DMS 273 (cell line): ENCODE data around the gene SMOC1.

ENCODE experiments used
- DNase-seq: peaks from one replicate; lab custom pipeline; 2025; ENCODE audit not compliant: unreplicated experiment; lab: John Stamatoyannopoulos, UW

The SMOC1 gene

DNA sequence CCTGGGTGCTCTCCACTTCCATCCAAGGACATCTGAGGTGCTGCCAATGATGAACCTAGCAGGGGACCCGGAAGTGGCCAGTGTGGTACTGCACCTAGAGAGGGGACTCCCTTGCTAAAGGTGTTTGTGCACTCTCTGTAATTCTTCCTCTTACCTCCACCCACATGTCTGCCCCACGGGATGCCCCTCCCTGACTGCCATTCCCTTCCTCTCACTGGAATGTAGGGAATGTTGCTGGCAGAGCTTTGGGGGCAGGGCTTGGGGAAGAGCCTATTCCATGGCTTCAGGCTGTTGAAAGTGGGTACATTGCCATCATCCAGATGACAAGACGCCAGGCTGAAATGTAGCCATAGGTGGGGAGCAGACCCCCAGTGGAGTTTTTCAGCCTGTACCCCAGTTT is 153.2 kb downstream of the SMOC1 start:
- DNase-seq: no peak

DNA sequence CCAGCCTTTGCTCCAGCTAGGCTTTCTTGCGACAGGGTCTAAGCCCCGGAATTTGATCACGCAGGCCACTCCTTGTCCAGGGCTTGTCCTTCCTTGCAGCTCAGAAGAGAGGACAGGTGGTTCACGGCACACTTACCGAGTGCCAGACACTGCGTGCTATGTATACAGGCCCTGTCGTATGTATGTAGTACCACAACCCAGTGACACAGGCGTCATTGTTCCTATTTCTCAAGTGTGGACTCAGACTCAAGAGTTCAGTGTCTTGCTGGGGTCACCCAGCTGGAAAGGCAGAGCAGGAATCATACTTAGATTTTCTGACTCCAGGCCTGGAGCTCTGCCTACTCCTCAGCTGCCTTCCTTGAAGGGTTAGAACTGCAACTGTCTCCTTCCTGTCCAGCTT is 153.9 kb downstream of the SMOC1 start:
- DNase-seq: no peak

DNA sequence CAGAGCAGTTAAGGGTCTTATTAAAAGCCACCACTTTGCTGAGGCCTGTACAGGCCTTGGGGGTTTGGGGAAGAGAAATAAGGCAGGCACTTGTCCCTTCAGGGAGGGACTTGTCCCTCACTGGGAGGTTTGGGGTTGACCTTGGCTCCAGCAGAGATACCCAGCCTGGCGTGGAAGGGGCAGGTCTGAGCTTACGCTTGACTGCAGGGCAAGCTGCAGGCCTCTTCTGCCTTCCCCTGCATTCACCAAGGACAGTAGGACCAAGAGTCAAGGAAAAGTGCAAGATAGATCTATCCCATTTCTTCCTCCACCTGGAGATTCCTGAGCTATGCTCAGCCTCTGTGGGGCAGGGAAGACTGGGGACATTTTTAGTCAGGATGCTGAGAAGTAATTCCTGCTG is 154.3 kb downstream of the SMOC1 start:
- DNase-seq: no peak

DNA sequence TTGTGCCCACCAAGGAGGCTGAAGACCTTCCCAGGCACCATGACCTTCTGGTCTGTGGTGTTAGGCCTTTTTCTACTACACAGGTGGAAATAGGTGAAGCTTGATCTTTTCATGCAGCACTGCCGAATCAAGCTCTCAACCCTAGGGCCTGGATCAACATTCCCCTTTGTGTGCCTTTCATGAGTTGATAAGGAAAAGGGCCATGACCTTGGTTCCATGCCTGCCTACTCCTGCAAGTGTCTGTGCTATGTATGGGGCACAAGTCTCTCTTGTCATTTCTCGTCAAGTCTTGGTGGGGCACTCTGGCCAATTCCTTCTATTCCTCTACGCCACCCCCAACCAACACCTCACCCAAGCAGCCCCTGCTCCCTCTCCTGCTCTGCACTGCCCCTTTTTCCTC is 155.0 kb downstream of the SMOC1 start:
- no peak for DNase-seq

DNA sequence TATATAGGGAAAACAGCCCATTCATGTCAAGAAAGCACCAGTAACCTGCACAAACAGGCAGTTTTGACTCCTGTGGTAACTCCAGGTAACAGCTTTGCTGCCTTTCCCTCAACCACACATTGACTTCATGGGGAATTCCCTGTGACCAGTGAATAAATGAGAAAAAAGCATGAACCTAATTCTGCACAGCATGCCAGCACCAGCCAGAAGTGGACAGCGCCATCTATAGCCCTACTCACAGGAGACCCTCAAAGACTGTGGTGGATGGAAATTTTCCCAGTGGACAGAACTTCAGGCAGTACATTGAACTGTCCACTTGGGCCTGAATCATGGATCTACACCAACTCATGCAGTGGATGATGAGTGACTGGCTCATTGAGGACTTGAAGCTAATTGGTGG is 157.4 kb downstream of the SMOC1 start:
- DNase-seq: peak; percentile 24

GRCh38 chr14:70043001-70043400 is 163.8 kb downstream of the SMOC1 start:
- no peak for DNase-seq

DNA sequence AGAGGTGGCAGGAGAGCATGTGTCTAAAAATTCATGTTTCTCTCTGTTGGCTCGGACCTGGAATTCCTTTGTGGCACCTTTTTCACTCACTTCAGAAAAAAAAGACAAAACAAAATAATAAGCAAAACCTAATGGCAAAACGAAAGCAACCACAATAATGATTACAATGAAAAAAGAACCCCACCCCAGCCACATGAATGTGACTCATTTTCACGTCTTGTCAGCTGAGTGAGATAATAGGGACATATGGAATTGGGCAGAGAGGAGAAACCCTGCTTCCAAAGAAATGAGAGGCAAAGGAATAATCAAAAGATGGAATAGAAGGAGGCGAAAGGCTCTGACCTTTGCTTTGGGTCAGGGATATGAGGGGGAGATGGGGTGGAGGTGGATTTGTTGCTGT is 166.1 kb downstream of the SMOC1 start:
- DNase-seq: no peak

DNA sequence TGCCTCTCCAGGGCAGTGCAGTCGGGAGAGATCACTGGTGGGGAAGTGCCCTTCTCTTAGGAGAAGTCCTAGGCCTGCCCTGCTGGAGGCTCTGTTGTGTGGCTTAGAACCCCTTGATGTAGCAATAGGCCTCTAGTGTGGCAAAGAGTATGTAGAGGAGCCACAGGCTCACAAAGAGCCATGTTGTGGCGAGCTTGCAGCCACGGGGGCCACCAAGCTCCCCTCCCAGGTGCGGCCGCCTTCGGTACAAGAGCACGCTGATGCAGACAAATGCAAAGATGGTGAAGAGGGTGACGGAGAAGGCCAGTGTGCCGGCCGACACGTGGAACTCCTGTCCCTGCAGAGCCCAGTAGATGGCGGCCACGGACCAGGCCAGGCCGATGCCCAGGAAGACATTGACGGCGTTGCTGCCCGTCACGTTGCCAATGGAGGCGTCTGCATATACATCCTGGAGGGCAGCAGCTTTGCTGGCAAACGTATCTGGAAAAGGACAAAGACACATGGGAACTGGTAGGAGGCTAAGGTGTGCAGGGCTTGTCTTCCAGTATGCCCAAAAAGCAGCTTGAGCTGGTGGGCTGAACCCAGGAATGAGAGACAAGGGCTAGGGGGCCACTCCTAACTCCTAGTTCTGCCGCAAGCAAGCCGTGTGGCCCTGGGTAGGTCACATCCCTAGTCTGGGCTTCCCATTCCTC is 166.8 kb downstream of the SMOC1 start:
- peak; percentile 70 for DNase-seq

GRCh38 chr14:70047598-70048312 is 168.5 kb downstream of the SMOC1 start:
- no peak for DNase-seq

- DNase-seq: no peak
Observed at GRCh38 chr14:70048313-70048654, 169.1 kb downstream of the SMOC1 start.

- no peak for DNase-seq
Observed at GRCh38 chr14:70049605-70050004, 170.4 kb downstream of the SMOC1 start.

- no peak for DNase-seq
Observed at GRCh38 chr14:70050136-70050535, 170.9 kb downstream of the SMOC1 start.

DNA sequence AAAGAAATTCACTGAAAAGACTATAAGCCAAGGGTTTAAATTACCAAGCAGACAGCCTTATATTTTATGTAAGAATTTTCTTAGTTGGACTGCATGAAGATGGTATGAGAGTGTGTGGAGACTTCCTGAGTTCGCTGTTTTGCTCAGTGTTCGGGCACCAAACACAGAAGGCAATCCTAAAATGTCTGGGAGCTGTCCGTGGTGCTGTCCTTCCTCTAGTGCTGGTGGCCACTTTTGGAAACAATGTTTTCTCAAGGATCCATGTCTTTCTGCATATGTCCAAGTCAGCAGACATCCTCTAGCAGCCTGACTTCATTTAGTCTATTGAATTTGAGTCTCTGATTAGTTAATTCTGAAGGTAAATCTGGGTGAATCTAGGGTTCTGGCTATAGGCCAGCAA is 173.8 kb downstream of the SMOC1 start:
- peak; percentile 43 for DNase-seq

GRCh38 chr14:70057519-70058136 is 178.4 kb downstream of the SMOC1 start:
- no peak for DNase-seq

- no peak for DNase-seq
Observed at GRCh38 chr14:70059545-70059944, 180.3 kb downstream of the SMOC1 start.

GRCh38 chr14:70061108-70061507 is 181.9 kb downstream of the SMOC1 start:
- no peak for DNase-seq

DNA sequence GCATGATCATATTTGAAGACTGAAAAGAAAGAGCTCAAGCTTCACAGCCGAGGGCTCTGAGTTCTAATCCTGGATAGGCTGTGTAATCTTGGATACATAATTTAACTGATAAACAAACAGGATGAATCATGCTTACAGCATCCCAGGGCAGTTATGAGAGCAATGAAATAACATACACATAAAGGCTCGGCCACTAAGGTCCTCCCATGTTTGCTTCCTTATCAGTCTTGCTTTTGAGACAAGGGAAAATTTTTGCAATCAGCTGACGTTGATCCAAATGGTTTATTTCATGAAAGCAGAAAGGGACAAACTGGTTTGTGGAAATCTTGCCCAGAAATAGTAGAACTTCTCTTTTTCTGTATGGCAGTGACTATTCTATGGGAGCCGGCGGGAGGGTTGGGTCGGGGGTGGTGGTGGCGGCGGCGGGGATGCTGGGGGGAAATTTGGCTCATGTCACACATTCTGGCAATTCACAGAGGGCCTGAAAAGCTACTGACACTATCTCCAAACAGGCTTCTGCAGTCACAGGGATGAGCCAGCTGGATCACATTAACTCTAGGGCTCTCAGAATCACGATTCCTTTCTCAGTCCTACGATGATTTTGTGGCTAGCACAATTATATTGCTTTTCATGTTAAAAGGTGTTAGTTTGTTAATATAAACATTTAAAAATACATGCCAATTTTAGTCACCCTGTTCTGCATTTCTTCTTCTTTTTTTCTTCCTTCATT is 185.1 kb downstream of the SMOC1 start:
- DNase-seq: no peak

- DNase-seq: no peak
Observed at GRCh38 chr14:70067810-70068209, 188.6 kb downstream of the SMOC1 start.

- DNase-seq: no peak
Observed at GRCh38 chr14:70069186-70069585, 190.0 kb downstream of the SMOC1 start.

DNA sequence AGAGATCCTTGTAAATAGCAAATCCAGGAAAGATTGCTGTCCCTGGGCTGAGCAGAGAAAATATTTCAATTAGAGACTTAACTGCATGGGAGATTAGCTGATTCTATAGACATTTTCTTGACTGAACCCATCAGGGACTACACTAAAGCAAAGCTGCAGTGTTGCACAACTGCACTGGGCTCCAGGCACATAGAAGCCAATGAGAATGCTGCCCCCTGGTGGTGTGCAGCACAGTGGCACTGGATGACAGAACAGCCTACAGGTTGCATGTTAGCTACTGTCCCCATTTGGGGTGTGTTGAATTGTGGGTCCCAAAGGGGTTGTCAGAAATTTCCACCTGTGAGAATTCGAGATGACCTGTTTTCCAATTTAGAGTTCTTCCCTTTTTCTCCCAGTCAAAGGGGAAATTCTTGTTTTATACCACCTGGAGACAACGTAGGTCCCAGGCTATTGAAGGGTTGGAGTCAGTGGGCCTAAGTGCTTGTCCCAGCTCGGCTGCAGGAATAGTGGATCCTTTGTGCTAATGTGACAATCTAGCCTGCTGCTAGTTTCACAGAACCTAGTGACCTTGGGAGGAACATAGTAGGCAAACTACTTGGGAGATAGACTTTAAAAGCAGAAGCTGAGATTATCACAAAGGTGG is 194.8 kb downstream of the SMOC1 start:
- DNase-seq: peak; percentile 83

DNA sequence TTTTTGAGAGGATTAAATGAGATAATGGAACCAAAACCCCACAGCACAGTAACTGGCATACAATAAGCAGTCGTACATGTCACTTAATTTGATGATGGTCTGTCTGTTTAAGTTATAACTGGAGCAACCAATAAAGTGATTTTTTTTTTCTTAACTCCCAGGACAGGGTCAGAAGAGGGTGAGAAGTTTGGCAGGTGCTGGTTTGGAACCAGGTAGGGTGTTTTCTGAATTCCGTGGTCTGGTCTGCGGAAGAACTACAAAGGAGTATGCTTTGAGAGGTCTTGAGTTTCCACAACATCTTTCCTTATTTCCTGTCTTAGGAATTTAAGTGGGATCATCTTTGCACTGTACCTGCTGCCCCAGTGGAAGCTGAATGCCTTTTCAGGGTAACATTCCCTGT is 197.8 kb downstream of the SMOC1 start:
- DNase-seq: no peak
